Type B pancreatic cell (in vitro differentiated cells): ENCODE data around the gene MZB1. TPM values are rescaled to one million over a fixed set of nuclear protein-coding genes. Genes with fewer than 3 reads are reported as not detected.

Experiments
- DNase-seq: peaks from one replicate; pipeline ENCODE4 v3.0.0; 2021; ENCODE audit warnings: mixed read lengths; ENCODE audit not compliant: unreplicated experiment; ENCODE audit errors: extremely low spot score
- H3K27ac Mint-ChIP-seq: 2 replicates; pipeline ENCODE4 v1.8.0; 2021; ENCODE audit warnings: mild to moderate bottlenecking, mixed read lengths
- H3K27me3 Mint-ChIP-seq: 2 replicates; pipeline ENCODE4 v1.8.0; 2021; ENCODE audit warnings: mixed read lengths
- H3K36me3 Mint-ChIP-seq: 2 replicates; pipeline ENCODE4 v1.8.0; 2021; ENCODE audit warnings: mixed read lengths
- H3K4me1 Mint-ChIP-seq: one replicate; pipeline ENCODE4 v1.8.0; 2021; ENCODE audit warnings: mixed read lengths; ENCODE audit not compliant: unreplicated experiment
- H3K4me3 Mint-ChIP-seq: 2 replicates; pipeline ENCODE4 v1.8.0; 2021; ENCODE audit warnings: mild to moderate bottlenecking, mixed read lengths
- H3K9me3 Mint-ChIP-seq: 2 replicates; pipeline ENCODE4 v1.8.0; 2021; ENCODE audit warnings: mixed read lengths
- CTCF ChIP-seq: fragments of 200-600 bp; sonication (generic); conservative IDR thresholded peaks from 2 replicates; pipeline ENCODE4 v1.5.0; 2021; ENCODE audit warnings: antibody characterized with exemption, mild to moderate bottlenecking
- total RNA-seq: library from RNA; stranded (reverse); gene quantifications from 2 replicates; pipeline ENCODE4 v1.2.1, GENCODE V29; 2021; ENCODE audit warnings: low replicate concordance

Gene MZB1
- total RNA-seq, 1 donor from 2014 or later, result 0.22 TPM

DNA sequence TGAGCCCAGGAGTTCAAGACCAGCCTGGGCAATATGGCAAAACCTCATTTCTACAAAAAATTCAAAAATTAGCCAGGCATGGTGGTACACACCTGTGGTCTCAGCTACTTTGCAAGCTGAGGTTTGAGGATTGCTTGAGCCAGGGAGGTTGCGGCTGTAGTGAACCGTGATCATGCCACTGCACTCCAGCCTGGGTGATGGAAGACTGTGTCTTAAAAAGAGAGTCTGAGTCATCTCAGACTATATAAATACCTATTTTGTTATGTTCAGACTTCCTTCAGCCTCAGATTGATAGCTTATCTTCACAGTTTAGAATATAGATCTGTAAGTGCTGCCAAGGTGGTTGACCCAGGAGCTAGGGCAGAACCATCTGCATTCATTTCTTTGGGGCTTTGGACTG is 49.7 kb downstream of the MZB1 start:
- DNase-seq, result no peak
- Mint-ChIP-seq H3K4me3 (peak overlapping the region; percentile 44), H3K36me3 (peaks cover 13% of the 10 kb centered on the region), H3K27me3 (peaks cover 6% of the 10 kb centered on the region), H3K27ac (no peak overlapping the region), H3K4me1 (peaks cover 26% of the 10 kb centered on the region), H3K9me3 (no peaks in the 10 kb centered on the region)
- no peak for TF ChIP-seq CTCF

Other genes with a start within 250 kb of the MZB1 start
- gene SIL1, start 191.5 kb downstream of the MZB1 start, total RNA-seq, result 40.9 and 63.0 TPM in 2 replicates
- gene MATR3, start 96.2 kb downstream of the MZB1 start, total RNA-seq, result 185 and 276 TPM in 2 replicates
- 51.7 and 87.7 TPM in 2 replicates for gene PAIP2, start 48.1 kb downstream of the MZB1 start, total RNA-seq
- 1.6 and 2.1 TPM in 2 replicates for gene SLC23A1, start 6.6 kb downstream of the MZB1 start, total RNA-seq
- 0.69 and 1.3 TPM in 2 replicates for gene PROB1, start 5.2 kb upstream of the MZB1 start, total RNA-seq
- 4.9 and 7.1 TPM in 2 replicates for gene SPATA24, start 14.2 kb upstream of the MZB1 start, total RNA-seq
- 9.4 and 25.8 TPM in 2 replicates for gene DNAJC18, start 49.6 kb upstream of the MZB1 start, total RNA-seq
- gene ECSCR, start 72.8 kb upstream of the MZB1 start, total RNA-seq, result not detected in 2 replicates
- not detected in 2 replicates for gene SMIM33, start 81.1 kb upstream of the MZB1 start, total RNA-seq
- 4.1 and 7.7 TPM in 2 replicates for gene STING1, start 92.8 kb upstream of the MZB1 start, total RNA-seq
- 140 and 153 TPM in 2 replicates for gene UBE2D2, start 171.4 kb upstream of the MZB1 start, total RNA-seq